Mesothelial cell of epicardium (in vitro differentiated cells): ENCODE results near the gene CST7. TPM values are rescaled to one million over a fixed set of nuclear protein-coding genes. Genes with fewer than 3 reads are reported as not detected.

Experiments
- DNase-seq, 2 experiments: peaks; one replicate each; pipeline ENCODE4 v3.0.0; 2021; ENCODE audit warnings: low spot score in 2 of 2; ENCODE audit not compliant: unreplicated experiment in 2 of 2
- H3K27ac Mint-ChIP-seq: 2 replicates; pipeline ENCODE4 v1.8.0; 2021; ENCODE audit warnings: mixed read lengths
- H3K27me3 Mint-ChIP-seq: 2 replicates; pipeline ENCODE4 v1.8.0; 2021; ENCODE audit warnings: low read depth, mixed read lengths
- H3K36me3 Mint-ChIP-seq: 2 replicates; pipeline ENCODE4 v1.8.0; 2021; ENCODE audit warnings: mixed read lengths
- H3K4me1 Mint-ChIP-seq: 2 replicates; pipeline ENCODE4 v1.8.0; 2021; ENCODE audit warnings: mixed read lengths
- H3K4me3 Mint-ChIP-seq: 2 replicates; pipeline ENCODE4 v1.8.0; 2021; ENCODE audit warnings: mild to moderate bottlenecking, moderate library complexity, mixed read lengths
- H3K9me3 Mint-ChIP-seq: 2 replicates; pipeline ENCODE4 v1.8.0; 2021; ENCODE audit warnings: mixed read lengths
- total RNA-seq: library from RNA; stranded (reverse); gene quantifications from 3 replicates; pipeline ENCODE4 v1.2.1, GENCODE V29; 2021
- TF ChIP-seq, protein P1 (sequence below): fragments of 200-600 bp; sonication (generic); IDR thresholded peaks from one replicate; pipeline ENCODE4 v1.5.0; 2021; ENCODE audit warnings: antibody characterized with exemption; ENCODE audit not compliant: unreplicated experiment

Gene CST7
- total RNA-seq, 1 donor from 2014 or later = not detected

DNA sequence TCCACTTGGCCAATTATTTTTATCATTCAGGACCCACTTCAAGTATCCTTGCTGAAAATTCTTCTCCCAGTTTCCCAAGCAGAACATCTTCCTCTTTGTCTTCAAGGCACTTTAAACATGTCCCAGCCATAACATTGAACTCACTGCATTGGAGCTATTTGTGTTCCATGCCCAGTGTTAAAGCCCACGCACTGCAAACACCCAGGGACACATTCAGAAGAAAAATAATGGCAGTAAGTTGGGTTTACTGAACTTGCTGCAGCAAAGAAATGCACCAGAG, 45.1 kb downstream of the CST7 start:
- Mint-ChIP-seq H3K4me1 (peaks cover 39% of the 10 kb centered on the region), H3K4me3 (no peak overlapping the region), H3K36me3 (no peaks in the 10 kb centered on the region), H3K27ac (peak overlapping the region; percentile 94), H3K9me3 (no peaks in the 10 kb centered on the region), H3K27me3 (peaks cover 22% of the 10 kb centered on the region)
- TF ChIP-seq, protein P1, sequence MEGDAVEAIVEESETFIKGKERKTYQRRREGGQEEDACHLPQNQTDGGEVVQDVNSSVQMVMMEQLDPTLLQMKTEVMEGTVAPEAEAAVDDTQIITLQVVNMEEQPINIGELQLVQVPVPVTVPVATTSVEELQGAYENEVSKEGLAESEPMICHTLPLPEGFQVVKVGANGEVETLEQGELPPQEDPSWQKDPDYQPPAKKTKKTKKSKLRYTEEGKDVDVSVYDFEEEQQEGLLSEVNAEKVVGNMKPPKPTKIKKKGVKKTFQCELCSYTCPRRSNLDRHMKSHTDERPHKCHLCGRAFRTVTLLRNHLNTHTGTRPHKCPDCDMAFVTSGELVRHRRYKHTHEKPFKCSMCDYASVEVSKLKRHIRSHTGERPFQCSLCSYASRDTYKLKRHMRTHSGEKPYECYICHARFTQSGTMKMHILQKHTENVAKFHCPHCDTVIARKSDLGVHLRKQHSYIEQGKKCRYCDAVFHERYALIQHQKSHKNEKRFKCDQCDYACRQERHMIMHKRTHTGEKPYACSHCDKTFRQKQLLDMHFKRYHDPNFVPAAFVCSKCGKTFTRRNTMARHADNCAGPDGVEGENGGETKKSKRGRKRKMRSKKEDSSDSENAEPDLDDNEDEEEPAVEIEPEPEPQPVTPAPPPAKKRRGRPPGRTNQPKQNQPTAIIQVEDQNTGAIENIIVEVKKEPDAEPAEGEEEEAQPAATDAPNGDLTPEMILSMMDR = no peak
- DNase-seq = no peak

GRCh38 chr20:24994470-24995368, 45.6 kb downstream of the CST7 start:
- H3K27me3 Mint-ChIP-seq = peaks cover 25% of the 10 kb centered on the region
- H3K4me3 Mint-ChIP-seq = peak overlapping the region; percentile 34
- no peaks in the 10 kb centered on the region for H3K9me3 Mint-ChIP-seq
- peaks cover 44% of the 10 kb centered on the region for H3K4me1 Mint-ChIP-seq
- H3K36me3 Mint-ChIP-seq = no peaks in the 10 kb centered on the region
- DNase-seq = peak; percentile 46 to 85
- H3K27ac Mint-ChIP-seq = no peak overlapping the region
- TF ChIP-seq, protein P1 = peak; percentile 68

- no peak overlapping the region for H3K4me3 Mint-ChIP-seq
- H3K27ac Mint-ChIP-seq = no peak overlapping the region
- no peak for DNase-seq
- H3K36me3 Mint-ChIP-seq = no peaks in the 10 kb centered on the region
- H3K27me3 Mint-ChIP-seq = peaks cover 31% of the 10 kb centered on the region
- TF ChIP-seq, protein P1 = no peak
- H3K4me1 Mint-ChIP-seq = peaks cover 49% of the 10 kb centered on the region
- no peaks in the 10 kb centered on the region for H3K9me3 Mint-ChIP-seq
Measured at GRCh38 chr20:24995741-24996448, 46.8 kb downstream of the CST7 start.

DNA sequence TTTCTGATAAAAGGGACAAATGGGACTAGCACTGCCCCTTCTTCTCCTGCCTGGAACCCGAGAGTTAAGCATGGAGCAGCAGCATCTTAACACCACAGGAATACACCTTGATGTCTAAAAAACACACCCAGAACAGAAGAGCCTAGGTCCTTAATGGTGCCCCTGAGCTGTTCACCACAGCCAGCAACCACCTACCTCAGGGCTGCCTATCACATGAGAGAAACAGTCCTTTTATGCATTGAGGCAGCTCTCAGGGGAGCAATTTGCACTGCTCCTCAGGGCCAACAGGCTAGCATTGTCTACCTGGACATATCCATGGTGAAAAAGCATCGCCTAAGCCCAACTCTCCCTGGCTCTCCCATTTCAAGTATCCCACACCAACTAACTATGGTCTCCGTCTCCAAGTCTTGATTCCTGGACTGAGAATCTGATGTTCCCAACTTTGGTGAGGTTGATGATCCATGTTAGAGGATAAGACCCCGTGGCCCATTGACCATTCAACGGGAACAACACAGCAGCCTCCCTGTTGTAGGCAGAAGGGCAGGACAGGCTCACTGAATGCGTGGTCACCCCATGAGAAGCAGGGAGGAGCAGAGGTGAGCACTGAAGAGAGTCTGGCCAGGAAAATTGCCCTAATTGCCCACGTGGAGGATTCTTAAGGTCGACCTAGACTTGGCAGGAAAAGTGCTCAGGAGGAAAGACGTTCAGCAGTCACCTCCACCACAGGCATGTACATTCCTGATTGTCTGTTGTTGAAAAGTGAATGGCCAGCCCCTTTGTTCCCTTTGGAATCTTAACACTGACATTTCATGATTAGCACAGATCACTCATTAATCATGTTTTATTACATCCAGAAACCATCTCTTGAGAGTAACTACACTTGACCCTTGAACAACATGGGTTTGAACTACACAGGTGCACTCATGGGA, 47.6 kb downstream of the CST7 start:
- Mint-ChIP-seq H3K4me1 (peaks cover 42% of the 10 kb centered on the region), H3K4me3 (no peak overlapping the region), H3K36me3 (no peaks in the 10 kb centered on the region), H3K27me3 (peaks cover 31% of the 10 kb centered on the region), H3K9me3 (no peaks in the 10 kb centered on the region), H3K27ac (no peak overlapping the region)
- DNase-seq = no peak
- TF ChIP-seq, protein P1 = no peak

DNA sequence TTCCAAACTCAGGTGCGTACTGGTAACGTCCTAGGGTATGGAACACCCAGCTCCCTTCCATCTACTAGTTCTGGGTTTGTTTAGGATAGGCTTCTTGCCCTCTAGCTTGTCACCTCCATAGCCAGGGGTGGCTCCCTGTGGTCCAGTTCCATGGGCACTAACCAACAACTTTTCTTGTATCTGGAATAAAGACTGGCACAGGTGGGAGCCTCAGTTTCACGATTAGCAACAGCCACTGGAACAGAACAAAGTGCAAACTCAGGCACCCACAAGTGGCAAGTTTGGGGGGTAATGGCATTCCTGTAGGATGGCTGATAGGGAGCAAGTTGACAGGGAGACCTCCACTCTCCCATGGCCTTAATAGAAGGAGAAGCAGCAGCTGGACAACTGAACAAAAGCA, 49.1 kb downstream of the CST7 start:
- TF ChIP-seq, protein P1 = no peak
- Mint-ChIP-seq H3K9me3 (peaks cover 8% of the 10 kb centered on the region), H3K27ac (no peak overlapping the region), H3K4me3 (no peak overlapping the region), H3K27me3 (peaks cover 39% of the 10 kb centered on the region), H3K4me1 (peaks cover 38% of the 10 kb centered on the region), H3K36me3 (no peaks in the 10 kb centered on the region)
- DNase-seq = no peak
